Daoy (cell line): ENCODE data around the gene POU5F2. TPM values are rescaled to one million over a fixed set of nuclear protein-coding genes. Genes with fewer than 3 reads are reported as not detected.

Source experiments
- DNase-seq: peaks from one replicate; pipeline ENCODE4 v3.0.0-alpha.2; 2015; ENCODE audit warnings: low read depth
- total RNA-seq: library from RNA; depleted of rRNA; stranded (reverse); fragments of >200 nt; shearing (Covaris generic); gene quantifications from 2 replicates; pipeline ENCODE4 v1.2.3, GENCODE V29; 2014; rRNA removed

Gene POU5F2
- total RNA-seq, 1 experiment from 2014 or later = 0.29 TPM

DNA sequence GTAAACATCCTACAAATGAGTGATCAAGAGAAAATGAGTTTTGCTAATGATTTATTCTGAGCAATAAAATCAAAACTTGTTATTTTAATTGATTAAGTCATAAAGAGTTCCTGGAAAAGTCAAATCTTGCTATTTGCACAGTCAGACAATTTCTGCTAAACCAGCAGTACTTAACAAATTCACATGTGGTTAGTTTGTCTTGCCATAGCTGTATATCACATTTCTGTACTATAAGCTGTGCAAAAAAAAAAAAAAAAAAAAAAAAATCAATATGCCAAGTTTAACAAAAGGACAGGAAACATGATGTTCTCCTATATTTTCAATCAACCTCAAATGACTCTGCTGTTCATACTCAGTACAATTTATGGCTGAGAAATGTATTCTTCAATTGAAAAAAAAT lies 24.9 kb downstream of the POU5F2 start:
- DNase-seq = no peak

DNA sequence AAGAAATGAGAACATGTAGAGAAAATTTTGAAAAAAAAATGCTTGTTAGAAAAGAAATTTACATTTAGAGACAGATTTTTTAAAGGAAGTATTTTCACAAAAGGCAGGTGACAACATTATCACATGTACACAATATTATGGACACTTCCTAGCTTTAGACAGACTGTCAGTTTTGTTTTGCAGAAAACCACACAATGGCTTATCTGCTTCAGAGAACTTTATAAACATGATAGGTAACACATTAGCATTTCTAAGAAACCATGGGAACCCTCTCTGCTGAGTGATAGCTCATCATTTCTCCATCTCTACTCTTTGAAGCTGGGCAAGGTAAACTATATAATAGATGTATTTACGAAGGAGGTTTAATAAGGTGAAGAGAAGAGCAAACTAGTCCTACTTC lies 25.6 kb downstream of the POU5F2 start:
- DNase-seq = no peak

DNA sequence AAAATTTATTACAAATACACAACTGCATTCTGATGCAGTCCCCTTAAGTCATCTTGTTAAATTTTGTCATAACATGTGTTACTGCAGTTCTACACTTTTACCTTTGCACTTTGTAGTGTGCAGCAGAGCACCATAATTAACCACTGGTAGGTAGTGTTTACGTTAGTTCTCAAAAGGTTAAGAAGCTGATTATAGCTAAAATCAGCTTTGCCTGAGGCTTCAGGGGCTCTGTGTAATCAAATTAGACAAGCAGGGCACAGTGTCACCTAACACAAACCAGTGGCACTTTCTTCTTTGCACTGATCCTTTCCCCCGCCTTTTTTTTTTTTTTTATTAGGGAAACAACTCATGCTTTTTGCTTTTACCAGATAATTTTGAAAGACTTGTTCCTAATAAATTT lies 26.1 kb downstream of the POU5F2 start:
- no peak for DNase-seq

DNA sequence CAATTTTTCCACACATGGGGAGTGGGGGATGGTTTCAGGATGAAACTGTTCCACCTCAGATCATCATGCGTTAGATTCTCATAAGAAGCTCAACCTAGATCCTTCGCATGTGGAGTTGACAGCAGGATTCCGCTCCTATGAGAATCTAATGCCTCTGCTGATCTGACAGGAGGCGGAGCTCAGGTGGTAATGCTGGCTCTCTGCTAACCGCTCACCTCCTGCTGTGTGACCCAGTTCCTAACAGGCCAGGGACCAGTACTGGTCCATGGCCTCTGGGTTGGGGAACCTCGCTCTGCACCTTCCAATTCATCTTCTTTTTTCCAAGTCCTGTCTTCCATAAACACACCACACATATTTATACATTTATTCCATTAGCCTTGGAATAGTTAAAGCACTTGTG lies 33.0 kb downstream of the POU5F2 start:
- no peak for DNase-seq

DNA sequence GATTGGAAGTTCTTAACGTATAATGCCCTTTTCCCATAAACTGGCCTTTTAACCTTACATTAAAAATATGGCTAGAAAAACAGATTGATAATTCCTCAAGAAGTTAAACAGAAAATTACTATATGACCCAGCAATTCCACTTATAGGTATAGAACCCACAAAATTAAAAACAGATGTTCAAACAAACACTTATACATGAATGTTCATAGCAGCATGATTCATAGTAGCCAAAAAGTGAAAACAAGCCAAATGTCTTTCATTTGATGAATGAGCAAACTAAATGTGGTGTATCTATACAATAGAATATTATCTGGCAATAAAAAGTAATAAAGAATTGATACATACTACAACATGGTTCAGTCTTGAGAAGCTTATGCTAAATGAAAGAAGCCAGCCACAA lies 35.5 kb downstream of the POU5F2 start:
- DNase-seq = no peak

DNA sequence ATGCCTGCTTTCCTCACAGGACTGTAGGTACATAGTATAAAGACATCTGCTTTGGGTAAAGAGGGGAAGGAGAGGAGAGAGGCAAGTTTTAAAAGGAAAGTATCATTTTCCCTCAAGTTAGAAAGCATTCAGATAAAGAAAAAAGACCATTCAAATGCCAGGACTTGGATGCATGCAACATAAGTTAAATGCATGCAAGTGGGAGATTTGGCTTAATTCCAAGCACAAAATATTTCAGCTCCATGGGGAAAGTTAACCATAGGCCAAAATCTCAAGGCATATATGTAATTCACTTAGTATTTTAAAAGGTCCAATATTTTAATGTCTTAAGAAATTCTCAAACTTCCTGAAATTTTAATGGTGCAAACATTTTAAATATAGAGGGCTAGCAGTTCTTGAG lies 36.4 kb downstream of the POU5F2 start:
- no peak for DNase-seq

DNA sequence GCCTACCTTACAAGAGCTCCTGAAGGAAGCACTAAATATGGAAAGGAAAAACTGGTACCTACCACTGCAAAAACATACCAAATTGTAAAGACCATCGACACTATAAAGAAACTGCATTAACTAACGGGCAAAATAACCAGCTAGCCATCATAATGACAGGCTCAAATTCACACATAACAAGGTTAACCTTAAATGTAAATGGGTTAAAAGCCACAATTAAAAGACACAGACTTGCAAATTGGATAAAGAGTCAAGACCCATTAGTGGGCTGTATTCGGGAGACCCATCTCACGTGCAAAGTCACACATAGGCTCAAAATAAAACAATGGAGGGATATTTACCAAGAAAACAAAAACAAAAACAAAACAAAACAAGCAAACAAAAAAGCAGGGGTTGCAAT lies 49.4 kb downstream of the POU5F2 start:
- no peak for DNase-seq

Other genes with a start within 250 kb of the POU5F2 start
- gene NR2F1-AS1, start 160.4 kb downstream of the POU5F2 start, total RNA-seq = 6.1 and 10.5 TPM in 2 replicates
- 7.3 and 10.0 TPM in 2 replicates for gene NR2F1, start 158.4 kb downstream of the POU5F2 start, total RNA-seq